ENCODE measurements around the gene LHX2.

Gene LHX2

GRCh38 chr9:124000161-124000783 lies 11.3 kb upstream of the LHX2 start:
- DNase-seq = no peak

GRCh38 chr9:124000784-124001457 lies 10.6 kb upstream of the LHX2 start:
- no peak for DNase-seq

DNA sequence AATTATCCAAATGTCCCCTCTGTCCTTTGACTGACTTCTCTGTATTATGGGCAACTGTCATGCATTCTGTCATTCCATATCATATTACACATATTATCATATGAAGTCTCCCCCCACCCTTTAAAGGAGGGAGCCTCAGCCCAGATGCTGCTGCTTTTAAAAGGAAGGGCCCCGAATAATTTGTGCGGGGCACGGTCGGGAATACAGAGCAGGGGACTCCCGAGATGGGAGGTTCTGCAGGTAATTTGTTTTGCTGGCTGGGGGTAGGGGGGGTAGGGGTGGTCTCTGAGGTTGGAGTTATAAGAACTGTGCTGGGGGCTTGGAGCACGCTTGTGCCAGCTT lies 10.1 kb upstream of the LHX2 start:
- no peak for DNase-seq

GRCh38 chr9:124001866-124002525 lies 9.6 kb upstream of the LHX2 start:
- DNase-seq = no peak

DNA sequence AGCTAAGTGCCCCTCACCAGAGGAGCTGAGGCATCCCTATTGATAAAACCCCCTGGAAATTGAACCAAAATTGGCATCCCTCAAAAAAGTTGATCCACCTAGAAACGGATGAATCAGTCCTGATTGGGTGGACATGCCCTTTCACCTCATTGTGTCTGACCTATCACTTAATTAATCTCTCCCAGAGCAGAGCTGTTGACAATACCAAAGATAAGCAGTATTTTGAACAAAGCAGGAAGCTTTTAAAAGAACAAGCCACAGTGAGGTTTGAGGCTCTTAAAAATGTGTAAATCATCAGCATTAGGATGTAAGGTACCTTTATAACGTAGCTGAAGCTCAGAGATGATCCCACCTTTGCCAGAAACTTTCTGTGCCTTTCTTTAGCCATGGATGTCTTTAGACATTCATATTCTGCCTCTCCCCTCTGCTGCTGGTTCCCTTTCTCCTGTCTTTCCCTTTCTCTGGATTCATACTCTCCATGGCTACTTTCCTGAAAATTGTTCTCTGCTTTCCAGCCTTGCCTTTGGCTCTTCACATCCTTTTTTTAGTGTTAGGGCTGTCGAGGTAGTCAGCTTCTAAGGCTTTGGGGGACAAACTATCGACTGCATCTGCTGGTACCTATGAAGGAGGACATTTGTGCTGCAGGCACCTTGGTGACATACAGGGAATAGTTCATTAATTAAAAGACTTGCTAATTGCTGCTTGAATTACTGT lies 7.8 kb upstream of the LHX2 start:
- no peak for DNase-seq

GRCh38 chr9:124004593-124004992 lies 7.0 kb upstream of the LHX2 start:
- no peak for DNase-seq

- DNase-seq = no peak
Observed at GRCh38 chr9:124005029-124005771, 6.4 kb upstream of the LHX2 start.

DNA sequence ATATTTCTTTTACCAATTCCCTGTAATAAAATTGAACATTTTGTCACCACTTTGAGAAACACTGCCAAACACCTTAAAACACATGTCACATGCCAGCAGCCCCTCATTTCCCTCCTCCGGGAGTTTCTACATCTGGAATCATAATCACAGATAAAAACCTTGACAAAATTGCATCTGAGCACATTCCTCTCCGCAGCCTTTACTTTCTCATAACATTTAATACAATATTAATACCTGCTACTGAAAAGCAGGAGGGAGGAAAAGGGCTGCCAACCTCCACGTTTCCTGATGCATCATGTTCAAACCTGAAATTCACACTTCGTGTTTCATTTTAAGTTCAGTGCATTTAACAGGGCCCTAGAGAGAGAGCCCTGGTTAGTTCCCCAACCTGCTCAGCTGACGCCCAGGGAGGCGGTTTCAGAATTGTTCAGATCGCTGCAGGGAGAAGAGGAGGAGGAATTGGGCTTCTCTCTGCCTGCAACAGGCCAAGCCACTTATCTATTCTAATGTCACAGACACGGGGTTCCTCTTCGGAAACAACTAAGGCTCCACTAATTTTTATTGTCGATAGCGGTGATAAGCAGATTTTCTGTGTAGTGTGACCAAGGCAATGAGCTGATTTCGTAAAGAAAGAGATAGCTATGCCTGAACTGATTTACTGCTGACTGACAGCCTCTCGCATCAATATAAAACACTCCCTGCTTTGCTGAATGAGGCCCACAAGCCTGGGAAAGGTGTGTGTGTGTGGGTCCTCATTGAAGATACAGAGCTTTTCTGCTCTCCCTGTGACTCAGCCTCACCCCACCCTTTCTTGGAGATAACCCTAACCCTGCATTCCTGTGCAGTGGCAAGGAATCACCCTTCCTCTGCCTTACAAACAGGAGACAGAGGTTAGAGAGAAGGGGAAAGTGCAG lies 4.9 kb upstream of the LHX2 start:
- no peak for DNase-seq

GRCh38 chr9:124007565-124008302 lies 3.8 kb upstream of the LHX2 start:
- no peak for DNase-seq

DNA sequence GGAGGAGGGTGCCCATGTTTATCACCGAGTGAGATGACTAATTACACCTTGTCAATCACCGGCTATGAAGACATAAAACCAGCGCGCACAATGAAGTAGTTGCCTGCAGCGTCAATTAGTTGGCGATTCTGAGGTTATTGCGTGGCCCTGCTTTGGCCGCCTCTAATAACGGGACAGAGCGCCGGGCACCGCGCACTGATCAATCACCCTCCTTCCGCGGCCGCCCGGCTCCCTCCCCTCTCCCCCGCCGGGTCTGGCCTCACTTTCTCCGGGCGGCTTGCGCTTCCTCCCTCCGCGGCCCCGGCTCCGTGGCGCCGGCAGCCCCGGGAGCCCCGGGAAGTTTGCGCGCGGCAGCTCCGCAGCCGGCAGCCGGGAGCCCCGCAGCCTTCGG lies 3.3 kb upstream of the LHX2 start:
- peak; percentile 46 for DNase-seq

DNA sequence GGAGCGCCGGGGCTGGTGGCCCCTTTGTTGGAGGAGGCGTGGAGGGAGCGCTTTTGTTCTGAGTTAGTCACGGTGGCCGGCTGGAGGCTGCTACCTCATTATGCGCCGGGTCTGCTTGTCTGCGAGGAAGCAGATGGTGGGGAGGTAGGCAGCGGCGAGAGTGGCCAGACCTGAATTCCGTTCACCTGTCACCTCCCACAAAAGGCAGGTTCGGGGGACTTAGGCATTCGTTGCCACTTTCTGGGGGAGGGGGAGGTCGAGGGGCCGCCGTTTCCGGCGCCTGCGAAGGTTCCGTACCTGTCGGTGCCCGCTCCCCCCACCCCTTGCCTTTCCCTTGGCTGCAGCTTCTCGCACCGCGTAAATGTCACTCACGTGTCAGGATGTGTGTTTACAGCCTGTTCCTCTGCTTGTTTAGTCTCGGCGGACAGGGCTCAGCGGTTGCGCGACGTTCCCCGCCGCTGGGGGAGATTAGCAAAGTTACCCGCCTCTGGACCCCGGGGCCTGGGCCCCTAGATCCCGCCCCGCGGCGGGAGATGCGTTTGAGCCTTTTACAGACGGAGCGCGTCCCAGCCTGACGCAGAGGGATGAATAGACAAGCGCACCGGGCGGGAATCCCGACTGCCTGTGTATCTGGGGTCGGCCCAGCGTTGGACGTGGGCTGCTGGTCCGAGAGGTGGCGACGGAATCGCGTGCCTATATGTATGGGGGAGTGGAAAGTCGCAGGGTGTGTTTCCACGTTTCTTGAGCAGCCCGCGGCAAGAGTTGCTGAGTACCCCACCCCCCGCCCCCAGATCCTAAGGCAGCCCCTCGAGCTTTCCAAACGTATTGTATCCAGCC lies 2.7 kb upstream of the LHX2 start:
- DNase-seq = peak; percentile 55

DNA sequence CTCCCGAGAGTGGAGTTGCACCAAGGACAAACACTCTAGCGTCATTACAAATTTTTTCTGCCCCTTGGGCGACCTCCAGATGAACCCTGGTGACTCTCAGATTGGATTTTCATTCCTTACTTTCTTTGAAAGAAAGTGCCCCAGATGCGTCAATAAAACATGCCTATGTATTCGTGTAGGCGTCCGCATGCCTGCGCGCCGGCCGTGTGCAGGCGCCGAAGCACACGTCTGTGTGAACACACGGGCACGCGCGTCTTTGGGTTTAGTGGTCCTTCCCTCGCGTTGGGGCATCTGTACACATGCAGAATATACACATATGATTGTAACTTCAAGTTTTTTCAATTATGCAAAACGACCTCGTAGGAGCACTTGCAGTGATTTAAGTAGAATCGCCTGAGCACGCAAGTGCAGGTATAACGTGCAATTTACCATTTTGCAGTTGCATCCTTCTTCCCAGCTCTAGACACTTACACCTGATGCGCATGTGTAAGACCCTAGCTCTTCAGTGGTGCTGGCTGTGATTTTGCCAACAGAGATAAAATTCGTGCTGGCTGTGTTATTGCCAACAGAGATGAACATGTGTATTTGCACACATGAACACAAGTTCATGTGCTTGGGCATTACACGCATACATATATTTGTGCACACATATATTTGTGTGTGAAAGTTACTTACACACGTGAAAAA lies 1.9 kb upstream of the LHX2 start:
- DNase-seq = no peak

DNA sequence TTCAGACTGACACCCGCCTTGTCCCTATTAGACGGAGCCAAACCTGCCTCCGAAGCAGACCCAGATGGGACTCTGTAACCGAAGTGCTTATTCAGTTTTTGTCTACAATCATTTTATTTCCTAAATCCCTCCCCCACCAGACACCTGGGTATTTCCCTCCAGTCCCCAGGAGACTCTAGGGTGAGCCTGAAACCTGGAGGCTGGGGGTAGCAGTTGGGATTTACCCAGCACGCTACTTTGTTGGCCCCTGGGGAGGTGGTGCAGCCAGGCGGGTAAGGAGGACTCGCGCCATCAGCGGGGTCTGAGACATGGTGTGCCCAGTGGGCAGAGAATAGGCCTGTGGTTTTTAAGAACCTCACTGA lies 1.3 kb upstream of the LHX2 start:
- DNase-seq = no peak

DNA sequence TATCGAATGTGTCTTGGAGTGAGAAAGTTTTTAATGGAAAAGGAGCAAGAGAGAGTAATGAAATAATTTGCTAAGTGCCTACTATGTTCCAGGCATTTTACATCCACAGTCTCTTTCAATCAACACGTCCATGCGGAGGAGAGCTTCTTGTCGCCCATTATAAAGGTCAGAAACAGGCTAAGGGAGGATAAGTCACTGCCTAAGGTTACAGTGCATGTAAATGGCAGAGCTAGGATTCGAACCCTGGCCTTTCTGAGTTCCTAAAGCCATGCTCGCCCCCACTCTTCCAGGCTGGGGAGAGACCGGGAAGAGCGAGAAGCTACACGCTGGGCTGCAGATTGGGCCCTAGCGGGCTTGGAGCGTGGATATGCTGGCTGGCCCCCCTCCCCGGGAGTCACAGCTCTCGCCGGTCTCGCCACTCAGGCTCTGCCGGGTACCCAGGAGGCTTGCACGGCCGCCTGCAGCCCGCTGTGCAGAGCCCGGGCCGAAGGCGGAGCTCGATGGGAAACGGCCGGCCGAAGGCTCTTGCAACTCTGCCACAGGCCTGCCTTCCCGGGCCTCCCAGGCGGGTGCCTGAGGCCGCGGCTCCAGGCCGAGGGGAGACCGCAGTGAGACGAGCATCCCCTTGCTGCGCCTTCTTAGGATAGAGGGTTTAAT lies 775 bp upstream of the LHX2 start:
- no peak for DNase-seq

- DNase-seq = no peak
Observed at GRCh38 chr9:124012368-124013301, 1.1 kb downstream of the LHX2 start.

DNA sequence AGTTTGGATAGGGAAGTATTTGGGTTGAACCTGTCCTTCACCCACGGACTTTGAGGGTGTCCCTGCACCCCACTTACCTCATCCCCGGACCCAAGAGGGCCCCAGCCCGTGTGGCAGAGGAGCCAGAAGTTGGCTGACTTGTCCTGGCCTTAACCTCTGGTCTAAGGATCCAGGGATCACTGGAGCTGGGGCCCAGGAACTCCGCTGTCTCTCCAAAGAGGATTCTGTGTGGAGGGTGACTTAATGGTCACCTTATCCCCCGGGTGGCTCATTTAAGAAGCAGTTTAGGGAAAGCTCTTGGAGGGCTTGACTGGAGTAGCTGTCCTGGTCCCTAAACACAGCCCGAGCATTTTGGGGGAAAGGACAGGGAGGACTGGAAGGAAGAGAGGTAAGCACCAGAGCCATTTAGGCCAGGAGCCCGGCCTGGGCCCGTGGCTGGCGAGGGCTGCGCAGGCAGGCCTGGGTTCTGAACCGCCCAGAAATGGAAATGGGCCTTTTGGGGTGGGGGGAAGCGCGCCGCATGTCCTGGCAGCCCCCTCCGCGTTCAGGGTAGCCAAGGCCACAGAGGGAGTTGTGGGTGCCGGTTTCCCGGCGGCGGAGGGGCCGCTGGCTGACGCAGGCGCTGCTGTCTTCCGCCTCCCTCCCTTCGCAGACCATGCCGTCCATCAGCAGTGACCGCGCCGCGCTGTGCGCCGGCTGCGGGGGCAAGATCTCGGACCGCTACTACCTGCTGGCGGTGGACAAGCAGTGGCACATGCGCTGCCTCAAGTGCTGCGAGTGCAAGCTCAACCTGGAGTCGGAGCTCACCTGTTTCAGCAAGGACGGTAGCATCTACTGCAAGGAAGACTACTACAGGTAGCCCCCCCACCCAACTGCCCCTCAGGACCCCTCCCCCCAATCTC lies 2.0 kb downstream of the LHX2 start:
- DNase-seq = no peak
